ENCODE measurements around the gene CLEC11A.

- TF ChIP-seq POLR2A (conservative IDR thresholded peaks at IDR 0.05): no peak
- TF ChIP-seq, protein P1, sequence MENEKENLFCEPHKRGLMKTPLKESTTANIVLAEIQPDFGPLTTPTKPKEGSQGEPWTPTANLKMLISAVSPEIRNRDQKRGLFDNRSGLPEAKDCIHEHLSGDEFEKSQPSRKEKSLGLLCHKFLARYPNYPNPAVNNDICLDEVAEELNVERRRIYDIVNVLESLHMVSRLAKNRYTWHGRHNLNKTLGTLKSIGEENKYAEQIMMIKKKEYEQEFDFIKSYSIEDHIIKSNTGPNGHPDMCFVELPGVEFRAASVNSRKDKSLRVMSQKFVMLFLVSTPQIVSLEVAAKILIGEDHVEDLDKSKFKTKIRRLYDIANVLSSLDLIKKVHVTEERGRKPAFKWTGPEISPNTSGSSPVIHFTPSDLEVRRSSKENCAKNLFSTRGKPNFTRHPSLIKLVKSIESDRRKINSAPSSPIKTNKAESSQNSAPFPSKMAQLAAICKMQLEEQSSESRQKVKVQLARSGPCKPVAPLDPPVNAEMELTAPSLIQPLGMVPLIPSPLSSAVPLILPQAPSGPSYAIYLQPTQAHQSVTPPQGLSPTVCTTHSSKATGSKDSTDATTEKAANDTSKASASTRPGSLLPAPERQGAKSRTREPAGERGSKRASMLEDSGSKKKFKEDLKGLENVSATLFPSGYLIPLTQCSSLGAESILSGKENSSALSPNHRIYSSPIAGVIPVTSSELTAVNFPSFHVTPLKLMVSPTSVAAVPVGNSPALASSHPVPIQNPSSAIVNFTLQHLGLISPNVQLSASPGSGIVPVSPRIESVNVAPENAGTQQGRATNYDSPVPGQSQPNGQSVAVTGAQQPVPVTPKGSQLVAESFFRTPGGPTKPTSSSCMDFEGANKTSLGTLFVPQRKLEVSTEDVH (IDR thresholded peaks at IDR 0.05; ENCODE audit: low read depth, partially characterized antibody): no peak
- no peak for TF ChIP-seq ZNF232 (CRISPR knock-in tag; IDR thresholded peaks at IDR 0.05)
- no peak for TF ChIP-seq ZNF280B (CRISPR knock-in tag; IDR thresholded peaks at IDR 0.05)
Observed at GRCh38 chr19:50706387-50706786, 16.8 kb upstream of the CLEC11A start.
